GM18511 (cell line): Measurements from ENCODE around the gene GPR4.

Experiments used
- ATAC-seq: cut with Tn5 transposase; IDR thresholded peaks from one replicate; pipeline ENCODE4 v1.9.1; 2021; ENCODE audit warnings: mild to moderate bottlenecking, moderate library complexity; ENCODE audit not compliant: unreplicated experiment

The GPR4 gene

DNA sequence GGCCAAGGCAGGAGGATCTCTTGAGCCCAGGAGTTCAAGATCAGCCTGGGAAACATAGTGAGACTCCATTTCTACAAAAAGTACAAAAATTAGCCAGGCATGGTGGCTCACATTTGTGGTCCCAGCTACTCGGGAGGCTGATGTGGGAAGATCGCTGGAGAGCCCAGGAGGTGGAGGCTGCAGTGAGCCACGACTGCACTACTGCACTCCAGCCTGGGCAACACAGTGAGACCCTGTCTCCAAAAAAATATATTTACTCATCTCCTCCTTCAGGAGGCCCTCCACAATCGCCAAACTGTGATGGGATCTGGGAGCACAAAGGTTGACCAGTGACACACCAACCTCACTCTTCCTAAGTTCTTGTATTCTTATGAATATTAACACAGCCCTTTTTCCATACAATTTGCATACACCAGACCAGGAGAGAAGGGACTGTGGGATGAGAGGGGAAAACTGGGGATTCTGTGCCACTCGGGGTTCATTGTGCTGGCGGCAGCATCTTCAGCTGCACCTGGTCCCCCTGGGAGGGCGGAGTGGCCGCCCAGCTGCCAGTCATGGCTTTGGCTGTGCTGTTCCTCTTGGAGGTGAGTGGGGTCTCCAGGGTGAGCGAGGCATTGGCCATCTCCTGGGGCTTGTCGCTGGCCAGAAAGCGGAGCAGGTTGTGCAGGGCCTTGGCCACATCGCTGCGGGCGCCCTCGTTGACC, 11.6 kb downstream of the GPR4 start:
- no peak for ATAC-seq

GRCh38 chr19:45589768-45590167, 12.2 kb downstream of the GPR4 start:
- ATAC-seq = no peak

- no peak for ATAC-seq
Measured at GRCh38 chr19:45587873-45588272, 14.1 kb downstream of the GPR4 start.

DNA sequence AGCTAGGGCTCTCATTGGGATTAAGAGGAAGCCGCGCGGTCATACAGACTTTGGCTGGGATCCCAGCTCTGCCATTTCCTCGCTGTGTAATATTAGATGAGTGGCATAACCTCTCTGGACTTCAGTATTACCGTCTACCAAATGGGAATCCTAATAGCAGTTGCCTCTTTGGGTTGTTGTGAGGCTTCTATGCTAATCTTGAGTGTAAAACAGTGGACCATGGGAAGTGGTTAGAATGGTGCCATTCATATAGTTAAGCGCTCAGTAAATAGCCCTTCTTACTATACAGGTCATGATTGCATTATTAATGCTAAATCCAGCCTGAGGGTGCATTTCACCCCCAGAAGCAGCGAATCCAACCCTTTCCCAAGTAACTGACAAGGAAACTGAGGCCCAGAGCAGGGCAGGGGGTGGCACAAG, 16.8 kb downstream of the GPR4 start:
- no peak for ATAC-seq

DNA sequence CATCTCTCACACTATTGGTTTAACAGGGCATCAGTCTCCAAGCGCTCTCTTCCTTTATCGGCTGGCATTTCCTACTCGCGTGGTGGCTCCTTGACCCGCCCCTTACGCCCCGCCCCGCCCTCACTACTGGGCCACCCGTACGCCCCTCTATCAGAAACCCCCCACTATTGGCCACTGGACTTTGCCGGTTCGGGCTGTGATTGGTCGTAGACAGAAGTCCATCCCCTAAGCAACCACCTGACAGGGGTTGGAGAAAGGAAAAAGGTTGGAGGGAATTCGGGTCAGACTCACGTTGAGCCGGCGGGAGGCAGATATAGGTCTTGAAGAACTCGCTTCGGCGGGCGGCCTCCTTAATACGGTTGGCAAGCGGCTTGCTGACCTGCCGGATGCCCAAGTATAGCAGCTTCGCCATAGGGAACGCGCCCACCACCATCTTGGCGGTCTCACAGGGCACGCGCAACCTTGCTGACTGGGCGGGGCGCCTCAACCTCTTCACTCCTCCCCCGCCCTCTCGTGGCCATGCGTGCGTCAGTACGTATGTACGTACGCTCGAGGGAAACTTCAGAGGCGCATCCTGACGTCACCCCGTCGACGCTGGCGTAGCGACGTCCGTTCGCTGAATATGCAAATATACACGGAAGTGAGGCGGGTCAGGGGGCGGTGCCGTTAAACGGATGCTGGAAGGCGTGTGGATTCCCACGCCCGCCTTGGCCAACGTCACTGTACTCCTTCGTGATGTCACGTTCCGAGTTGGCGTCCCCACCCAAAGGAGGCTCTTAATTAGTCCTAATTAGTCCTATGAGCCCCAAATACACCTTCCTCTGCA, 17.5 kb downstream of the GPR4 start, which contains the start of gene OPA3:
OPA3 (minus strand) TSS at position 471 of the 826 bp plus-strand sequence; CDS start at position 433, 38 bp downstream.
- ATAC-seq = peak; percentile 88

DNA sequence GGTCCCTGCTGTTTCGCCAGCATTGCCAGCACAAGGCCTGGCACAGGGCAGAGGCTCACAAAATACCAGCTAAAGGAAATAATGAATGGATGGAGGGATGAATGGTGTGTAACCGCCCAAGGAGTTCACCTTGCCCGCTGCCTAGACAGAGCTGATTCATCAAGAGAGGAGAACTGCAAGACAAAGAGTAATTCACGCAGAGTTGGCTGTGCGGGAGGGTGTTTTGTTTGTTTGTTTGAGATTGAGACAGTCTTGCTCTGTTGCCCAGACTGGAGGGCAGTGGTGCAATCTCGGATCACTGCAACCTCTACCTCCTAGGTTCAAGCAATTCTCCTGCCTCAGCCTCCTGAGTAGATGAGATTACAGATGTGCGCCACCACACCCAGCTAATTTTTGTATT, 20.4 kb downstream of the GPR4 start:
- no peak for ATAC-seq

GRCh38 chr19:45578861-45579260, 23.2 kb downstream of the GPR4 start:
- no peak for ATAC-seq

- ATAC-seq = no peak
Measured at GRCh38 chr19:45577111-45577905, 24.7 kb downstream of the GPR4 start.

- no peak for ATAC-seq
Measured at GRCh38 chr19:45576682-45577081, 25.3 kb downstream of the GPR4 start.

GRCh38 chr19:45575216-45575615, 26.8 kb downstream of the GPR4 start:
- ATAC-seq = no peak

DNA sequence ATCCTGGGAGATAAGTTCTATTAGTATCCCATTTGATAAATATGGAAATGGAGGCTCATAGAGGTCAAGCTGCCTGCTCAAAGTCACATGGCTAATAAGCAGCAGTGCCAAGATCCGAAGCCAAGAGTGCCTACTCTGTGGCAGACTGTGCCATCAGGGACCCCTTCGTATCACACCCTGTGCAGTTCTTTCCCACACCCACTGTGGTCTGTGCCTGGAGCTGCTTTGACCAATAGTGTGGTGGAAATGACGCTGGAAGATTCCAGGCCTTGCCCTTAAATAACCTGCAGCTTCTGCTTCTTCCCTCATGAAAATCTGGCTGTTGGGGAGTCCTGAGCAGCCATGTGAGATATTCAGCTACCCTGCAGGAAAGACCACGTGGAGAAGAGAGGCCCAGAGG, 27.5 kb downstream of the GPR4 start:
- no peak for ATAC-seq

GRCh38 chr19:45571457-45572220, 30.4 kb downstream of the GPR4 start:
- ATAC-seq = no peak

DNA sequence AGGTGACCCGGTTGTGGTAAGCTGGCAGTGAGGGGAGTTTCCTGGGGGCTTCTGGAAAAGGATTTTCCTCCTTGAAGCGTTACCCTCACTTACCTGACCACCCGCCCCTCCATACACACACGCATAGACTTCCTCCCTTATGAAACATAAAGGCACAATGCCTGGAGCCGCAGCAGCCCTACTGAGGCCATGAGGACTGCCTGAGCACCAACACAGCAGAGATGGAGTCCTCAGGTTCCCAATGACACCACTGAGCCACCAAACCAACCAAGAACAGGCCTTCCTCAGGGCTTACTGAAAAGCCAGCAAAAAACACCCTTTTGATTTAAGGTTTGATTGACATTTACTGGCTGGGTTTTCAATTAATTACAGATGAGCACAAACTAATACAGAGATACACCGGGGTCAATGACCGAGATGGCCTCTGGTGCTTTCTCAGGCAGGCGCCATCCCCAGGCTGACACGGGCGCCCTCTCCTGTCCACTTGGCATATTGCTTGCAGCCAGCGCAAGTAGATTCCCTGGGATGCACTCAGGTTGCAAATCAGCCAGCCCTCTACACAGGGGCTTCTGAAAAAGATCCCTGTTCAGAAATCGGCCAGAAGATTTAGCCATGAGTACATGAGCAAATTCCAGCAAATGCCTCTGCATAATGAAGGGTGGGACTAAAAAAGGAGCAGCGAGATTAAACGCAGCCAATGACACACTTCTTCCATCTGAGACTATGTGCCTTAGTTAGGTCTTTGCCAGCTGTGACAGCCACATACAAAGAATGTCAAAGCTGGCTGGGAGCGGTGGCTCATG, 32.2 kb downstream of the GPR4 start:
- ATAC-seq = no peak

GRCh38 chr19:45568732-45569131, 33.3 kb downstream of the GPR4 start:
- no peak for ATAC-seq

- no peak for ATAC-seq
Measured at GRCh38 chr19:45567609-45568008, 34.4 kb downstream of the GPR4 start.

GRCh38 chr19:45564131-45564780, 37.8 kb downstream of the GPR4 start:
- no peak for ATAC-seq

DNA sequence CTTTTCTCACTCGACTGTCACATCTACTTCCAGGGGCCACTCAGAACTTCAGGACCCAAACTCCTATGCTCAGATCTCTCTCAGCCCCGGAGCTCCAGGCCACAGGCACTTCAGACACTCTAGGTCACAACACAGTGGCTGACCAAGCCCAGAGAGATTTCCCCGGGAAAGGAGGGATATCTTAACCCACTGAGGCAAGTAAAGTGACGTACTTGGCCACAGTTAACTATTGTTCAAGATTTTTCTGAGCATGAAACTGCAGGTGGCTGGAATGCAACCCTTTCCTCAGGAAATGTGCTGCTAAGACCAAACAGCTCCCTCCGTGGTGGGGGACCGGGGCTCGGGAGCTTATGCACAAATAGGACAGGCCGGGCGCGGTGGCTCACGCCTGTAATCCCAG, 41.3 kb downstream of the GPR4 start:
- ATAC-seq = no peak

DNA sequence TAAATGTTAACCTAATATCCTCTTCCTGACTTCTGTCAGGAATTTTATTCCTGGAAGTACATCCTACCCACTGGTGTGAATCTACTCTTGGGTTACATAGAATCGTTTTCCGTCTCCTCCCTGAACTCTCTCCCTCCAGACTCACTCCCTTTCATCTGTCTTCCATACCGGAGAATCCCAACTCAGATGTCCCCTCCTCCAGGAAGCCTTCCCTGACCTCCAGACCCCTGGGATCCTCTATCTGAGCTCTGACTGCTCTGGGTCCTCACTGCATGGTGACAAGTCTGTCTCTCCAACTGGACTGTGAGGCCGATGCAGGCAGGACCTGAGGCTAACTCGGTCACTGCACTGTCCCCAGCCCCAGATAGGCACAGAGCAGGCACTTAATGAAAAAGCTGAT, 42.0 kb downstream of the GPR4 start:
- ATAC-seq = no peak

DNA sequence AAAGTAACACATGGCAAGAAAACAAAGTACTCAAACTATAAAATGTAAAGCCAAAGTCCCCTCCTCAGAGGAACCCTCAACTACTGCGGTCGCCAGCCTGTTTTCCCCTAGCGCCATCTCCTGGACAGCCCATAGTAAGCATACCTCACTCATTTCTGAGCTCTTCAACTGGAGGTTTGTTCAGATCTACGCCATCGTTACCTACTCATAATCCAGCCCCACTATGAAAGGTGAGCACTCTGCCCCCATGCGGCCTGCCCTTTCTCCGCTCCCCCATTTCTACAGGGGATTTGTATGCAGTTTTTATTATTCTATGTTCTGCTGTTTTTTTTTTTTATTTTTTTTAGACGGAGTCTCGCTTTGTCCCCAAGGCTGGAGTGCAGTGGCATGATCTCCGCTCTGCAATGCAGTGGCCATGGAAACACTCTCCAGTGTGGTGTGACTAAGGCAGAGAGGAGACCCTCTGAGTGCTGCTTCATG, 43.6 kb downstream of the GPR4 start:
- no peak for ATAC-seq
